AG09309 (cell line): ENCODE measurements around the gene RASSF8.

Source experiments
- DNase-seq: peaks from one replicate; pipeline ENCODE4 v3.0.0-alpha.2; 2010; ENCODE audit warnings: low read depth
- H3K4me3 ChIP-seq: 2 replicates; pipeline ENCODE4 v1.5.1; 2011; ENCODE audit warnings: mild to moderate bottlenecking, low read depth, low read length, moderate library complexity; ENCODE audit not compliant: control insufficient read depth
- CTCF ChIP-seq: IDR thresholded peaks from 2 replicates; pipeline ENCODE4 v1.5.1; 2011; ENCODE audit warnings: mild to moderate bottlenecking, low read depth, low read length, inconsistent platforms; ENCODE audit not compliant: insufficient read depth, control insufficient read depth; ENCODE audit errors: missing control alignments

RASSF8 gene

GRCh38 chr12:26128168-26128567, 169.7 kb downstream of the RASSF8 start:
- TF ChIP-seq CTCF, result no peak
- no peak overlapping the region for H3K4me3 ChIP-seq
- no peak for DNase-seq
